ENCODE measurements around the gene THBS4.

The THBS4 gene

GRCh38 chr5:80034962-80035821 lies at the start of gene THBS4:
Gene THBS4 (plus strand): TSS chr5:80035348. CDS start chr5:80035538, 190 bp downstream.
- no peak within 1 kb of the TSS for H3K4me3 ChIP-seq (ENCODE audit: low read depth, low read length)
- TF ChIP-seq CTCF (IDR thresholded peaks at IDR 0.05; ENCODE audit: low read depth, low read length) = no peak

GRCh38 chr5:79986260-79986659 lies 48.9 kb upstream of the THBS4 start:
- TF ChIP-seq CTCF (IDR thresholded peaks at IDR 0.05; ENCODE audit: low read depth, low read length) = no peak
- no peak overlapping the region for H3K4me3 ChIP-seq (ENCODE audit: low read depth, low read length)

GRCh38 chr5:79990205-79990597 lies 44.9 kb upstream of the THBS4 start:
- peak overlapping the region; percentile 81 for H3K4me3 ChIP-seq (ENCODE audit: low read depth, low read length)
- TF ChIP-seq CTCF (IDR thresholded peaks at IDR 0.05; ENCODE audit: low read depth, low read length) = no peak

GRCh38 chr5:79990598-79991507 lies 44.3 kb upstream of the THBS4 start, which contains the start of gene MTX3:
Gene MTX3 (minus strand): TSS chr5:79991262. CDS start chr5:79991238, 24 bp downstream.
- H3K4me3 ChIP-seq (ENCODE audit: low read depth, low read length) = peak within 1 kb of the TSS; percentile 81
- TF ChIP-seq CTCF (IDR thresholded peaks at IDR 0.05; ENCODE audit: low read depth, low read length) = no peak

GRCh38 chr5:79992891-79993657 lies 42.1 kb upstream of the THBS4 start:
- H3K4me3 ChIP-seq (ENCODE audit: low read depth, low read length) = no peak overlapping the region
- TF ChIP-seq CTCF (IDR thresholded peaks at IDR 0.05; ENCODE audit: low read depth, low read length) = no peak

- no peak overlapping the region for H3K4me3 ChIP-seq (ENCODE audit: low read depth, low read length)
- no peak for TF ChIP-seq CTCF (IDR thresholded peaks at IDR 0.05; ENCODE audit: low read depth, low read length)
Observed at GRCh38 chr5:79999722-80000121, 35.4 kb upstream of the THBS4 start.

All from WI38 (cell line).